GM23338 (cell line): ENCODE data around the gene SSH2. TPM values are rescaled to one million over a fixed set of nuclear protein-coding genes. Genes with fewer than 3 reads are reported as not detected.

Experiments
- ATAC-seq: fragments of 200-7000 bp; cut with Tn5 transposase; 3 replicates; pipeline ENCODE4 v1.9.1; 2020
- DNase-seq: peaks from one replicate; pipeline ENCODE4 v3.0.0-alpha.2; 2015; ENCODE audit warnings: low spot score
- H2AFZ ChIP-seq: fragments of 200-600 bp; sonication (generic); 2 replicates; pipeline ENCODE4 v1.8.0; 2016; ENCODE audit warnings: antibody characterized with exemption, mild to moderate bottlenecking, moderate library complexity
- H3F3A ChIP-seq: fragments of 200-600 bp; sonication (generic); replicated peaks from 2 replicates; pipeline ENCODE4 v1.8.0; 2017; ENCODE audit warnings: antibody characterized with exemption, mixed run types, low read depth
- H3K27ac ChIP-seq: fragments of 200-600 bp; sonication (generic); 2 replicates; pipeline ENCODE4 v1.6.1; 2016; ENCODE audit warnings: low read depth
- H3K27me3 ChIP-seq: fragments of 200-600 bp; sonication (generic); 2 replicates; pipeline ENCODE4 v1.8.0; 2016; ENCODE audit warnings: mild to moderate bottlenecking, mixed run types, moderate library complexity; ENCODE audit not compliant: insufficient read depth
- H3K36me3 ChIP-seq: fragments of 200-600 bp; sonication (generic); 2 replicates; pipeline ENCODE4 v1.8.0; 2016; ENCODE audit warnings: mild to moderate bottlenecking; ENCODE audit not compliant: insufficient read depth
- H3K4me1 ChIP-seq: fragments of 200-600 bp; sonication (generic); 2 replicates; pipeline ENCODE4 v1.8.0; 2016; ENCODE audit warnings: mild to moderate bottlenecking, moderate library complexity; ENCODE audit not compliant: insufficient read depth
- H3K4me2 ChIP-seq: fragments of 200-600 bp; sonication (generic); 2 replicates; pipeline ENCODE4 v1.7.1; 2017; ENCODE audit warnings: mixed run types
- H3K4me3 ChIP-seq: fragments of 200-600 bp; sonication (generic); 2 replicates; pipeline ENCODE4 v1.6.1; 2016; ENCODE audit warnings: mixed run types
- H3K79me2 ChIP-seq: fragments of 200-600 bp; sonication (generic); replicated peaks from 2 replicates; pipeline ENCODE4 v1.8.0; 2017; ENCODE audit warnings: mild to moderate bottlenecking; ENCODE audit not compliant: insufficient read depth
- H3K9me2 ChIP-seq: fragments of 200-600 bp; sonication (generic); 2 replicates; pipeline ENCODE4 v1.8.0; 2017; ENCODE audit not compliant: insufficient read depth
- H4K20me1 ChIP-seq: fragments of 200-600 bp; sonication (generic); replicated peaks from 2 replicates; pipeline ENCODE4 v1.8.0; 2017; ENCODE audit warnings: mild to moderate bottlenecking; ENCODE audit not compliant: insufficient read depth
- H3K27ac Mint-ChIP-seq: 2 replicates; pipeline ENCODE4 v1.8.0; 2020; ENCODE audit warnings: inconsistent platforms, mild to moderate bottlenecking, moderate library complexity, mixed read lengths
- H3K27me3 Mint-ChIP-seq: 3 replicates; pipeline ENCODE4 v1.8.0; 2022; ENCODE audit warnings: low read depth, mild to moderate bottlenecking, moderate library complexity, mixed read lengths, inconsistent platforms; ENCODE audit not compliant: insufficient read depth, poor library complexity
- H3K36me3 Mint-ChIP-seq: 3 replicates; pipeline ENCODE4 v1.8.0; 2021; ENCODE audit warnings: low read depth, mild to moderate bottlenecking, inconsistent platforms, moderate library complexity, mixed read lengths
- H3K4me1 Mint-ChIP-seq: 3 replicates; pipeline ENCODE4 v1.8.0; 2020; ENCODE audit warnings: mild to moderate bottlenecking, inconsistent platforms, mixed read lengths
- H3K4me3 Mint-ChIP-seq: 3 replicates; pipeline ENCODE4 v1.8.0; 2021; ENCODE audit warnings: moderate library complexity, mild to moderate bottlenecking, inconsistent platforms, mixed read lengths
- H3K9me3 Mint-ChIP-seq: 3 replicates; pipeline ENCODE4 v1.8.0; 2020; ENCODE audit warnings: moderate library complexity, mild to moderate bottlenecking, inconsistent platforms, mixed read lengths
- CREB1 ChIP-seq: fragments of 250-450 bp; sonication (Bioruptor Pico); IDR thresholded peaks from 2 replicates; pipeline ENCODE4 v1.5.0; 2020; ENCODE audit warnings: low read depth, mild to moderate bottlenecking, moderate library complexity
- ETS1 ChIP-seq: IDR thresholded peaks from 2 replicates; pipeline ENCODE4 v1.6.1; 2016; ENCODE audit warnings: antibody characterized with exemption
- EZH2 ChIP-seq: fragments of 200-600 bp; sonication (generic); IDR thresholded peaks from one replicate; pipeline ENCODE4 v1.8.0; 2017; ENCODE audit warnings: antibody characterized with exemption, mild to moderate bottlenecking, low read depth; ENCODE audit not compliant: unreplicated experiment
- EZH2phosphoT487 ChIP-seq: fragments of 200-600 bp; sonication (generic); IDR thresholded peaks from one replicate; pipeline ENCODE4 v1.8.1; 2018; ENCODE audit warnings: antibody characterized with exemption; ENCODE audit not compliant: unreplicated experiment
- NANOG ChIP-seq: IDR thresholded peaks from 2 replicates; pipeline ENCODE4 v1.6.1; 2016; ENCODE audit warnings: antibody characterized with exemption, borderline replicate concordance
- POLR2AphosphoS5 ChIP-seq: IDR thresholded peaks from 2 replicates; pipeline ENCODE4 v1.6.1; 2016; ENCODE audit warnings: antibody characterized with exemption, low read depth
- REST ChIP-seq: IDR thresholded peaks from one replicate; pipeline ENCODE4 v1.6.1; 2018; ENCODE audit warnings: antibody characterized with exemption; ENCODE audit not compliant: unreplicated experiment
- STAT1 ChIP-seq: IDR thresholded peaks from one replicate; pipeline ENCODE4 v1.6.1; 2016; ENCODE audit warnings: antibody characterized with exemption; ENCODE audit not compliant: unreplicated experiment
- ZNF114 ChIP-seq: fragments of 250-450 bp; sonication (Bioruptor Pico); IDR thresholded peaks from 2 replicates; pipeline ENCODE4 v1.5.0; 2020; ENCODE audit warnings: mild to moderate bottlenecking, moderate library complexity
- ZNF331 ChIP-seq: fragments of 250-450 bp; sonication (Bioruptor Pico); IDR thresholded peaks from 2 replicates; pipeline ENCODE4 v1.5.0; 2020; ENCODE audit warnings: low read depth, mild to moderate bottlenecking, moderate library complexity
- polyA plus RNA-seq: library from polyadenylated mRNA; unstranded; fragments of >200 nt; fragmentation: Nextera tagmentation; extraction: Ambion mirVana; gene quantifications from 2 replicates; pipeline ENCODE4 v1.2.1, GENCODE V29; 2016
- total RNA-seq: library from RNA; depleted of rRNA; stranded (reverse); fragments of >200 nt; shearing (Covaris generic); gene quantifications from 2 replicates; pipeline ENCODE4 v1.2.3, GENCODE V29; 2014

Gene SSH2
- total and polyA plus RNA-seq, 2 experiments from 2014 or later, result 9.9 to 12.1 TPM

GRCh38 chr17:29718446-29719039, 211.5 kb downstream of the SSH2 start:
- H3K79me2 ChIP-seq, result no peaks in the 10 kb centered on the region
- TF ChIP-seq STAT1, result no peak
- H4K20me1 ChIP-seq, result no peaks in the 10 kb centered on the region
- no peak overlapping the region for H3K27ac ChIP-seq
- H3K4me1 ChIP-seq, result peaks cover 20% of the 10 kb centered on the region; the same call in 1 of the 2 replicates
- H3K4me2 ChIP-seq, result peak overlapping the region; percentile 45; the same call in 1 of the 2 replicates
- no peaks in the 10 kb centered on the region for H3K36me3 ChIP-seq
- Mint-ChIP-seq H3K36me3 (no peaks in the 10 kb centered on the region), H3K27me3 (peaks cover 3% of the 10 kb centered on the region), H3K4me3 (no peak overlapping the region), H3K9me3 (no peaks in the 10 kb centered on the region), H3K4me1 (peaks cover 37% of the 10 kb centered on the region), H3K27ac (no peak overlapping the region)
- no peak overlapping the region for H2AFZ ChIP-seq
- DNase-seq (peak; percentile 43), ATAC-seq (peak; percentile 83)
- no peak overlapping the region for H3K4me3 ChIP-seq
- H3F3A ChIP-seq, result no peaks in the 10 kb centered on the region
- no peaks in the 10 kb centered on the region for H3K9me2 ChIP-seq
- H3K27me3 ChIP-seq, result no peaks in the 10 kb centered on the region

GRCh38 chr17:29717817-29718216, 212.2 kb downstream of the SSH2 start:
- Mint-ChIP-seq H3K4me3 (no peak overlapping the region), H3K27ac (no peak overlapping the region), H3K36me3 (no peaks in the 10 kb centered on the region), H3K27me3 (peaks cover 3% of the 10 kb centered on the region), H3K9me3 (no peaks in the 10 kb centered on the region), H3K4me1 (peaks cover 37% of the 10 kb centered on the region)
- TF ChIP-seq ZNF331 (CRISPR knock-in tag), result no peak
- no peak for TF ChIP-seq ZNF114 (CRISPR knock-in tag)
- TF ChIP-seq EZH2phosphoT487, result no peak
- TF ChIP-seq REST, result no peak
- no peak for TF ChIP-seq EZH2
- TF ChIP-seq ETS1, result no peak
- TF ChIP-seq NANOG, result no peak
- no peak for TF ChIP-seq CREB1 (CRISPR knock-in tag)
- no peak for TF ChIP-seq POLR2AphosphoS5
- peaks cover 21% of the 10 kb centered on the region for H3K4me1 ChIP-seq
- no peaks in the 10 kb centered on the region for H3K36me3 ChIP-seq
- DNase-seq (no peak), ATAC-seq (peak; percentile 41)
- H3K27ac ChIP-seq, result no peak overlapping the region
- no peaks in the 10 kb centered on the region for H3F3A ChIP-seq
- H3K4me2 ChIP-seq, result peak overlapping the region; percentile 45; the same call in 1 of the 2 replicates
- H3K27me3 ChIP-seq, result no peaks in the 10 kb centered on the region
- no peaks in the 10 kb centered on the region for H3K79me2 ChIP-seq
- no peak overlapping the region for H2AFZ ChIP-seq
- H3K9me2 ChIP-seq, result no peaks in the 10 kb centered on the region
- H3K4me3 ChIP-seq, result no peak overlapping the region
- H4K20me1 ChIP-seq, result no peaks in the 10 kb centered on the region
